ENCODE results near the gene ZMYND12. TPM values are rescaled to one million over a fixed set of nuclear protein-coding genes. Genes with fewer than 3 reads are reported as not detected.

The ZMYND12 gene
- total RNA-seq, 1 donor: 3.3 TPM

GRCh38 chr1:42429603-42430002 lies 26.2 kb downstream of the ZMYND12 start:
- H3K4me2 ChIP-seq (ENCODE audit: insufficient read depth, low read length): no peak overlapping the region
- H3K36me3 ChIP-seq (ENCODE audit: insufficient read depth, low read length): no peaks in the 10 kb centered on the region
- H2AFZ ChIP-seq (ENCODE audit: low read length): no peak overlapping the region
- no peaks in the 10 kb centered on the region for H3K27me3 ChIP-seq (ENCODE audit: insufficient read depth, low read length)
- H3K4me1 ChIP-seq (ENCODE audit: insufficient read depth, low read length): peaks cover 6% of the 10 kb centered on the region
- DNase-seq (ENCODE audit: insufficient read length, low spot score, missing footprints): no peak
- H3K4me3 ChIP-seq (ENCODE audit: insufficient read depth, low read length): no peak overlapping the region
- no peaks in the 10 kb centered on the region for H4K20me1 ChIP-seq (ENCODE audit: insufficient read depth, low read length)
- H3K79me2 ChIP-seq (ENCODE audit: insufficient read depth, low read length): no peaks in the 10 kb centered on the region
- no peak overlapping the region for H3K27ac ChIP-seq (ENCODE audit: low read depth, low read length)
- TF ChIP-seq CTCF (IDR thresholded peaks at IDR 0.05; ENCODE audit: extremely low read depth, low read depth, low read length): no peak
- no peaks in the 10 kb centered on the region for H3K9me3 ChIP-seq (ENCODE audit: low read depth, low read length)

GRCh38 chr1:42427240-42427639 lies 28.6 kb downstream of the ZMYND12 start:
- Histone ChIP-seq H3K4me2 (ENCODE audit: insufficient read depth, low read length) (no peak overlapping the region), H3K36me3 (ENCODE audit: insufficient read depth, low read length) (no peaks in the 10 kb centered on the region), H2AFZ (ENCODE audit: low read length) (no peak overlapping the region), H3K4me1 (ENCODE audit: insufficient read depth, low read length) (peaks cover 9% of the 10 kb centered on the region), H3K27me3 (ENCODE audit: insufficient read depth, low read length) (peaks cover 5% of the 10 kb centered on the region), H3K27ac (ENCODE audit: low read depth, low read length) (no peak overlapping the region), H3K79me2 (ENCODE audit: insufficient read depth, low read length) (no peaks in the 10 kb centered on the region), H3K4me3 (ENCODE audit: insufficient read depth, low read length) (no peak overlapping the region), H4K20me1 (ENCODE audit: insufficient read depth, low read length) (no peaks in the 10 kb centered on the region), H3K9me3 (ENCODE audit: low read depth, low read length) (no peaks in the 10 kb centered on the region)
- no peak for TF ChIP-seq CTCF (IDR thresholded peaks at IDR 0.05; ENCODE audit: extremely low read depth, low read depth, low read length)
- no peak for DNase-seq (ENCODE audit: insufficient read length, low spot score, missing footprints)

- Histone ChIP-seq H3K4me1 (ENCODE audit: insufficient read depth, low read length) (peaks cover 14% of the 10 kb centered on the region), H3K9me3 (ENCODE audit: low read depth, low read length) (no peaks in the 10 kb centered on the region), H3K27ac (ENCODE audit: low read depth, low read length) (no peak overlapping the region), H3K36me3 (ENCODE audit: insufficient read depth, low read length) (no peaks in the 10 kb centered on the region), H3K27me3 (ENCODE audit: insufficient read depth, low read length) (peaks cover 16% of the 10 kb centered on the region), H3K79me2 (ENCODE audit: insufficient read depth, low read length) (no peaks in the 10 kb centered on the region), H3K4me3 (ENCODE audit: insufficient read depth, low read length) (no peak overlapping the region), H2AFZ (ENCODE audit: low read length) (no peak overlapping the region), H3K4me2 (ENCODE audit: insufficient read depth, low read length) (no peak overlapping the region), H4K20me1 (ENCODE audit: insufficient read depth, low read length) (no peaks in the 10 kb centered on the region)
- TF ChIP-seq CTCF (IDR thresholded peaks at IDR 0.05; ENCODE audit: extremely low read depth, low read depth, low read length): no peak
- no peak for DNase-seq (ENCODE audit: insufficient read length, low spot score, missing footprints)
Measured at GRCh38 chr1:42424201-42424600, 31.6 kb downstream of the ZMYND12 start.

- DNase-seq (ENCODE audit: insufficient read length, low spot score, missing footprints): peak; percentile 32
- H3K9me3 ChIP-seq (ENCODE audit: low read depth, low read length): no peaks in the 10 kb centered on the region
- no peak overlapping the region for H3K4me3 ChIP-seq (ENCODE audit: insufficient read depth, low read length)
- H4K20me1 ChIP-seq (ENCODE audit: insufficient read depth, low read length): no peaks in the 10 kb centered on the region
- peaks cover 16% of the 10 kb centered on the region for H3K27me3 ChIP-seq (ENCODE audit: insufficient read depth, low read length)
- no peaks in the 10 kb centered on the region for H3K36me3 ChIP-seq (ENCODE audit: insufficient read depth, low read length)
- no peak for TF ChIP-seq CTCF (IDR thresholded peaks at IDR 0.05; ENCODE audit: extremely low read depth, low read depth, low read length)
- H3K4me1 ChIP-seq (ENCODE audit: insufficient read depth, low read length): peaks cover 14% of the 10 kb centered on the region
- no peaks in the 10 kb centered on the region for H3K79me2 ChIP-seq (ENCODE audit: insufficient read depth, low read length)
- H3K27ac ChIP-seq (ENCODE audit: low read depth, low read length): no peak overlapping the region
- no peak overlapping the region for H2AFZ ChIP-seq (ENCODE audit: low read length)
- no peak overlapping the region for H3K4me2 ChIP-seq (ENCODE audit: insufficient read depth, low read length)
Measured at GRCh38 chr1:42423681-42424080, 32.1 kb downstream of the ZMYND12 start.
